BLaER1 (cell line): ENCODE measurements around the gene TPM4.

ENCODE experiments used
- H3K27ac ChIP-seq: shearing (Covaris generic); formaldehyde crosslinking; 2 replicates; pipeline ENCODE4 v1.8.1; 2022
- H3K27me3 ChIP-seq: shearing (Covaris generic); formaldehyde crosslinking; 2 replicates; pipeline ENCODE4 v1.8.1; 2022
- H3K36me3 ChIP-seq: shearing (Covaris generic); formaldehyde crosslinking; 2 replicates; pipeline ENCODE4 v1.8.1; 2022
- H3K4me1 ChIP-seq: shearing (Covaris generic); formaldehyde crosslinking; 2 replicates; pipeline ENCODE4 v1.8.1; 2022
- H3K4me2 ChIP-seq: shearing (Covaris generic); formaldehyde crosslinking; 2 replicates; pipeline ENCODE4 v1.8.1; 2022
- H3K4me3 ChIP-seq: shearing (Covaris generic); formaldehyde crosslinking; 2 replicates; pipeline ENCODE4 v1.8.1; 2022
- H3K9ac ChIP-seq: shearing (Covaris generic); formaldehyde crosslinking; 2 replicates; pipeline ENCODE4 v1.8.1; 2022
- H3K9me3 ChIP-seq: shearing (Covaris generic); formaldehyde crosslinking; 2 replicates; pipeline ENCODE4 v1.8.1; 2022
- H4K20me1 ChIP-seq: shearing (Covaris generic); formaldehyde crosslinking; 2 replicates; pipeline ENCODE4 v1.8.1; 2022
- Cebpa-rat ChIP-seq: shearing (Covaris generic); IDR thresholded peaks from 2 replicates; pipeline ENCODE4 v1.8.1; 2022

TPM4 gene

GRCh38 chr19:16070366-16070990 lies 5.8 kb upstream of the TPM4 start:
- no peaks in the 10 kb centered on the region for H3K9me3 ChIP-seq
- no peaks in the 10 kb centered on the region for H3K36me3 ChIP-seq
- peak overlapping the region; percentile 72 for H3K27ac ChIP-seq
- no peaks in the 10 kb centered on the region for H3K27me3 ChIP-seq
- peak overlapping the region; percentile 44 for H3K9ac ChIP-seq
- H3K4me2 ChIP-seq, result peak overlapping the region; percentile 65
- peaks cover 59% of the 10 kb centered on the region for H3K4me1 ChIP-seq
- no peaks in the 10 kb centered on the region for H4K20me1 ChIP-seq
- H3K4me3 ChIP-seq, result no peak overlapping the region
- TF ChIP-seq Cebpa-rat, result no peak

- Histone ChIP-seq H3K4me2 (peak overlapping the region; percentile 65; the same call in 1 of the 2 replicates), H4K20me1 (no peaks in the 10 kb centered on the region), H3K9me3 (no peaks in the 10 kb centered on the region), H3K27me3 (no peaks in the 10 kb centered on the region), H3K36me3 (no peaks in the 10 kb centered on the region), H3K4me1 (peaks cover 60% of the 10 kb centered on the region), H3K4me3 (no peak overlapping the region), H3K27ac (0 out of 2 replicates have a peak overlapping the region, but pooled peaks have one; percentile 72), H3K9ac (no peak overlapping the region)
- TF ChIP-seq Cebpa-rat, result no peak
These were observed 5.1 kb upstream of the TPM4 start for GRCh38 chr19:16071072-16071691.

DNA sequence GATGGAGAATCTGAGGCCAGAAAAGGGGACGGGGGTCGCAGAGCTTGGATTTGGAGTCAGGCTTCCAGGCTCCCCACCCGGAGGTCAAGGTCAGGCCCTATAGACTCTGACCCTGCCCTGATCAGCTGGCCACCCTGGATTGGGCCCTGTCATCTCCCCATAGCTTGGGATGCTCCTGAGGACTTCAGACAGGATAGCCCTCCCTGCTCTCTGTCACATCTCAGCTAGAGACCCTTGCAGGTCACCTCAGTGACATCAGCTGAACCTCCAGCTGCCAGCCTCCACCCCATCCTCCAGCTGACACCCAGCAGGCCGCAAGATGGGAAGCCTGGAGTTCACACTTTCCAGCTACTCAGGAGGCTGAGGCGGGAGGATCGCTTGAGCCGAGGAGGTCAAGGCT lies 2.8 kb upstream of the TPM4 start:
- peak overlapping the region; percentile 22 for H3K4me2 ChIP-seq

GRCh38 chr19:16073988-16074387 lies 2.3 kb upstream of the TPM4 start:
- Histone ChIP-seq H3K4me3 (no peak overlapping the region), H4K20me1 (peaks cover under 1% of the 10 kb centered on the region; the same call in 1 of the 2 replicates), H3K36me3 (no peaks in the 10 kb centered on the region), H3K9me3 (no peaks in the 10 kb centered on the region), H3K27me3 (no peaks in the 10 kb centered on the region), H3K27ac (peak overlapping the region; percentile 42), H3K4me1 (peaks cover 50% of the 10 kb centered on the region), H3K4me2 (peak overlapping the region; percentile 22; the same call in 1 of the 2 replicates), H3K9ac (peak overlapping the region; percentile 20; the same call in 1 of the 2 replicates)
- TF ChIP-seq Cebpa-rat, result no peak

More for the DNA sequence above, 2.8 kb upstream of the TPM4 start:
- Histone ChIP-seq H3K9me3 (no peaks in the 10 kb centered on the region), H3K36me3 (no peaks in the 10 kb centered on the region), H3K27me3 (no peaks in the 10 kb centered on the region), H3K27ac (0 out of 2 replicates have a peak overlapping the region, but pooled peaks have one; percentile 33), H3K9ac (no peak overlapping the region; the same call in 1 of the 2 replicates), H3K4me3 (no peak overlapping the region), H4K20me1 (no peaks in the 10 kb centered on the region), H3K4me1 (peaks cover 50% of the 10 kb centered on the region)
- no peak for TF ChIP-seq Cebpa-rat

- no peaks in the 10 kb centered on the region for H3K27me3 ChIP-seq
These were observed 1.6 kb upstream of the TPM4 start for GRCh38 chr19:16074488-16075365.

DNA sequence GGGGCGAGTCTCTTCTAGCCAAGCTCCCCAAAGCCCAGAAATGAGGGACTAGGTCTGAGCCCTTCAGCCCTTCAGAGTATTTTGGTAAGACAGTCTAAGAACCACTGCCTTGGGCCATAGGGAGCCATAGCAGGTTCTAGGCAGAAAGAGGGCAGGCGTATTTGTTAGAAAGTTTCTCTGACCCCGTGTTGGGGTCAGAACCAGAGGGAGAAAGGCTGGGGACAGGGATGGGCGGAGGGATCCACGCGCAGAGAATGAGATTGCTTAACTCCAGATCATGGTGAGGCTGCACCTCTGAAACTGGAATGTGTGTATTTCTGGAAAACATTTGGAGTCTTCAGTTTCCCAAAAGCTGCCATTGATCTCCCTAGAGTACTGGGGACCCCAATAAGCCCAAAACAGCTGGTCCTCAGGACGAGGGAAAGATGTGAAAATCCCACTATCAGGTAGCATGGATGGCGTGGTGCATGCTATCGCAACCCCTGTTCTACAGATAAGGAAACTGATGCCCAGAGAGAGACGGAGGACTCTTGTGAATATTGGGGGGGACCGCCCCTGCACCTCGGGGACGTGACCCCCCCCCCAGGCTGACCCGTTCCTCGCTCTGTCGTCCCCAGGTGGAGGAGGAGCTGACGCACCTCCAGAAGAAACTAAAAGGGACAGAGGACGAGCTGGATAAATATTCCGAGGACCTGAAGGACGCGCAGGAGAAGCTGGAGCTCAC lies 703 bp upstream of the TPM4 start:
- Histone ChIP-seq H3K27me3 (no peaks in the 10 kb centered on the region), H3K9ac (peak overlapping the region; percentile 99), H3K9me3 (no peaks in the 10 kb centered on the region), H3K4me3 (peak overlapping the region; percentile 97), H4K20me1 (peaks cover 17% of the 10 kb centered on the region), H3K36me3 (peaks cover 8% of the 10 kb centered on the region), H3K27ac (peak overlapping the region; percentile 99), H3K4me1 (peaks cover 56% of the 10 kb centered on the region), H3K4me2 (peak overlapping the region; percentile 90)
- no peak for TF ChIP-seq Cebpa-rat

More at GRCh38 chr19:16074488-16075365, 1.6 kb upstream of the TPM4 start:
- no peaks in the 10 kb centered on the region for H3K9me3 ChIP-seq
- H3K36me3 ChIP-seq, result no peaks in the 10 kb centered on the region; the same call in 1 of the 2 replicates
- no peak overlapping the region for H3K4me3 ChIP-seq
- peaks cover 56% of the 10 kb centered on the region for H3K4me1 ChIP-seq
- peak overlapping the region; percentile 99 for H3K27ac ChIP-seq
- H4K20me1 ChIP-seq, result peaks cover 8% of the 10 kb centered on the region
- peak overlapping the region; percentile 99; the same call in 1 of the 2 replicates for H3K9ac ChIP-seq
- TF ChIP-seq Cebpa-rat, result no peak
- H3K4me2 ChIP-seq, result peak overlapping the region; percentile 90

GRCh38 chr19:16076958-16077611 lies 790 bp downstream of the TPM4 start:
- Histone ChIP-seq H3K9me3 (no peaks in the 10 kb centered on the region), H3K36me3 (peaks cover 23% of the 10 kb centered on the region), H3K4me2 (peak overlapping the region; percentile 90), H3K9ac (peak overlapping the region; percentile 99), H3K4me3 (peak overlapping the region; percentile 97), H3K27ac (peak overlapping the region; percentile 99), H3K27me3 (no peaks in the 10 kb centered on the region), H3K4me1 (peaks cover 66% of the 10 kb centered on the region), H4K20me1 (peaks cover 32% of the 10 kb centered on the region)
- no peak for TF ChIP-seq Cebpa-rat

DNA sequence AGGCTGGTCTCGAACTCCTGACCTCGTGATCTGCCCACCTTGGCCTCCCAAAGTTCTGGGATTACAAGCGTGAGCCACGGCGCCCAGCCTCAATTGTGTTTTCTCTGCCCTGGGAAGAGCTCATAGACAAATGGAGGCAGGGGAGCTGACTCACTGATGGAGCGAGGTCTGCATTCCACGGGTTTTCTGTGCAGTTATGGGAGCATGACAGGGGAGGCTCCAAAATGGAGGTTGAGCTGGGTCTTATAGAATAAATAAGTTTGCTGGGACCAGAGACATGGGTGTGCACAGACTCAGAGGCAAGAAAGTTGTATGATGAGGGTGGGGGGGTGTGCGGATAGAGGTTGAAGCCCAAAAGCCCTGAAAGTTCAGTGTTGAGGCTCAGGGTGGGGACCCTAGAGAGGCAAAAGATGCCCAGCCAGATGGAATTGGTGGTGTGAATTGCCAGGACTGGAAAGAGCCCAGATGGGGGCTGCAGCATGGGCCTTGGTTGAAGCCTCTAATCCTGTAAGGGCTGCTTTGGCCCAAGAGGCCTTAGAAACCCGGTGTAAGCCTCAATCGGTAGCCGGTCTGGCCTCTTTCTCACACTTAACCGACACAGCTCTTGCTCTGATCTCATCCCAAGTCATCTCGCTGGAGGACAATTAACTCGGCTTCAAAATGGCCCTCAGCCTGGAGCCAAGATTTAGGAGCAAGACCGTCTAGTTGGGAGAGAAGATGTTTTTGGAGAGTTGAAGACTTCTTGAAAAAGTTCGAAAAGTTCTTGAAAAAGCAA lies 1.9 kb downstream of the TPM4 start:
- no peaks in the 10 kb centered on the region for H3K27me3 ChIP-seq
- peak overlapping the region; percentile 99 for H3K9ac ChIP-seq
- peak overlapping the region; percentile 99 for H3K27ac ChIP-seq
- peaks cover 69% of the 10 kb centered on the region for H3K4me1 ChIP-seq
- no peaks in the 10 kb centered on the region for H3K9me3 ChIP-seq
- peaks cover 34% of the 10 kb centered on the region for H3K36me3 ChIP-seq
- peaks cover 43% of the 10 kb centered on the region for H4K20me1 ChIP-seq
- H3K4me2 ChIP-seq, result peak overlapping the region; percentile 90
- TF ChIP-seq Cebpa-rat, result no peak
- H3K4me3 ChIP-seq, result peak overlapping the region; percentile 97
